H1 (cell line): ENCODE results near the gene NQO2. TPM values are rescaled to one million over a fixed set of nuclear protein-coding genes. Genes with fewer than 3 reads are reported as not detected.

Source experiments
- CHD7 ChIP-seq: fragments of 300-600 bp; sonication (generic); IDR thresholded peaks from 2 replicates; pipeline ENCODE4 v1.7.1; 2012; ENCODE audit warnings: low read length, moderate library complexity, mild to moderate bottlenecking, inconsistent platforms; ENCODE audit not compliant: insufficient replicate concordance
- E2F6 ChIP-seq: IDR thresholded peaks from 2 replicates; pipeline ENCODE4 v1.6.1; 2012; ENCODE audit warnings: inconsistent platforms
- EZH2 ChIP-seq: fragments of 200-600 bp; sonication (generic); IDR thresholded peaks from 2 replicates; pipeline ENCODE4 v1.7.1; 2012; ENCODE audit warnings: low read depth, mild to moderate bottlenecking, moderate library complexity, low read length, inconsistent platforms; ENCODE audit not compliant: severe bottlenecking
- FOSL1 ChIP-seq: IDR thresholded peaks from 2 replicates; pipeline ENCODE4 v1.6.1; 2011; ENCODE audit warnings: mild to moderate bottlenecking, low read depth, low read length, moderate library complexity; ENCODE audit not compliant: insufficient read depth
- POU5F1 ChIP-seq: IDR thresholded peaks from 2 replicates; pipeline ENCODE4 v1.6.1; 2011; ENCODE audit warnings: low read depth, mild to moderate bottlenecking, low read length, moderate library complexity
- RAD21 ChIP-seq, 2 experiments: IDR thresholded peaks in 1 of 2; conservative IDR thresholded peaks in 1 of 2; 2 replicates each; pipeline ENCODE4 v1.6.1; 2011; ENCODE audit warnings: low read depth in 2 of 2, low read length in 2 of 2, improper control_type of control experiment in 1 of 2, inconsistent platforms in 1 of 2, mild to moderate bottlenecking in 1 of 2, moderate library complexity in 1 of 2
- RXRA ChIP-seq: IDR thresholded peaks from 2 replicates; pipeline ENCODE4 v1.6.1; 2011; ENCODE audit warnings: low read depth, mild to moderate bottlenecking, low read length, moderate library complexity; ENCODE audit not compliant: insufficient read depth
- TAF7 ChIP-seq: optimal IDR thresholded peaks from 2 replicates; pipeline ENCODE3; 2011; ENCODE audit warnings: low read depth, mild to moderate bottlenecking, inconsistent platforms, low read length, moderate library complexity, borderline replicate concordance
- TBP ChIP-seq: IDR thresholded peaks from 2 replicates; pipeline ENCODE4 v1.6.1; 2011; ENCODE audit warnings: low read depth, low read length, improper control_type of control experiment
- TCF12 ChIP-seq: IDR thresholded peaks from 2 replicates; pipeline ENCODE4 v1.6.1; 2011; ENCODE audit warnings: low read depth, mild to moderate bottlenecking, low read length
- TEAD4 ChIP-seq: IDR thresholded peaks from 2 replicates; pipeline ENCODE4 v1.6.1; 2012; ENCODE audit warnings: low read depth, low read length, inconsistent platforms, mixed read lengths
- polyA plus RNA-seq, 7 experiments: library from polyadenylated mRNA; depleted of rRNA in 3 of 7; stranded (reverse) in 5 of 7; unstranded in 2 of 7; fragments of >200 nt in 5 of 7; fragments of 200-250 nt in 2 of 7; gene quantifications; 1 replicate in 5 of 7; 2 replicates in 1 of 7; 4 replicates in 1 of 7; pipeline versions ENCODE4 v1.2.1 to v1.2.3, GENCODE V29; 2011 to 2013; ENCODE audit warnings: missing spikeins in 2 of 7, mixed read lengths in 2 of 7
- total RNA-seq: library from RNA; stranded (reverse); fragmentation: NEBNext Ultra II Directional; extraction: Animal tissue kit (Norgen Biotek cat#: 25700); gene quantifications from 2 replicates; pipeline ENCODE4 v1.2.1, GENCODE V29; 2021

The NQO2 gene
- total and polyA plus RNA-seq, 2 of the 8 experiments (the other 6 are each of a cell fraction or from before 2014, with no cell fraction given), result 135 to 168 TPM

GRCh38 chr6:3061501-3061941 lies 61.8 kb downstream of the NQO2 start (continued):
- TF ChIP-seq CHD7 (no peak), E2F6 (no peak), TCF12 (no peak), EZH2 (no peak), TAF7 (no peak), POU5F1 (no peak), RXRA (no peak), RAD21 (IDR thresholded peaks at IDR 0.05 in 1 of 2, conservative IDR thresholded peaks at IDR 0.05 in 1 of 2; ENCODE audit: low read depth in 2 of 2, low read length in 2 of 2) (no peak), FOSL1 (no peak), TBP (no peak), TEAD4 (no peak)
